PC-3 (cell line): ENCODE measurements around the gene IGFLR1.

Experiments
- CTCF ChIP-seq: fragments of 300-600 bp; sonication (generic); conservative IDR thresholded peaks from 2 replicates; pipeline ENCODE4 v1.5.1; 2017; ENCODE audit warnings: antibody characterized with exemption, low read depth, mild to moderate bottlenecking, low read length
- EZH2 ChIP-seq: fragments of 300-600 bp; sonication (generic); IDR thresholded peaks from one replicate; pipeline ENCODE4 v1.6.1; 2017; ENCODE audit warnings: antibody characterized with exemption, mild to moderate bottlenecking, low read length; ENCODE audit not compliant: unreplicated experiment
- EZH2phosphoT487 ChIP-seq: fragments of 300-600 bp; sonication (generic); IDR thresholded peaks from 2 replicates; pipeline ENCODE4 v1.6.1; 2018; ENCODE audit warnings: mild to moderate bottlenecking, antibody characterized with exemption, low read length, borderline replicate concordance

- no peak for TF ChIP-seq CTCF
- no peak for TF ChIP-seq EZH2
- TF ChIP-seq EZH2phosphoT487, result no peak
Observed at GRCh38 chr19:35786299-35787160, 44.3 kb upstream of the IGFLR1 start.
